Cortex of kidney (tissue), 1 donor: ENCODE measurements around the gene TJP1.
A peak's percentile ranks its signal among the peaks of the same experiment; 100 is the strongest.
"Not testable (repeated sequence)": the region's sequence is repeated elsewhere in the genome, so short reads cannot be mapped to it uniquely, and the experiment has no call there.

Experiments
- DNase-seq: peaks from one replicate; lab custom pipeline; 2025; lab: John Stamatoyannopoulos, UW

Gene TJP1

DNA sequence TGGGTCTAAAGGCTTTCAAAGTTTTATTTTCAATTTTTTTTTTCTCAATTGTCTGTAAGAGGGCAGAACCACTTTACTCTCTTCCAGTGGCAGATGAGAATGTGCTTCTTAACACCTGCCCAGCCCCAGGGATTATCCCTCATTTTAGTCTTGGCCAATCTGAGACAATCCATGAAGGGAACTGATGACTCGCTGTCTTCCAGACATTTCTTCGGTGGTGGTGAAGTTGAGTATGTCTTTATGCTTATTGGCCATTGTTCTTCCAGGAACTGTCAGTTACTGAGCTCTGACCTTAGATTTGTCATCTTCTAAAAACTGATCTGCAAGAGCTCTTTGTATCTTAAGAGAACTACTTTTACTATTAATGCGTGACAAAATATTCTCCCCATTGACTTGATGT lies 139.5 kb downstream of the TJP1 start:
- DNase-seq: no peak

GRCh38 chr15:29682361-29682760 lies 139.9 kb downstream of the TJP1 start:
- no peak for DNase-seq

DNA sequence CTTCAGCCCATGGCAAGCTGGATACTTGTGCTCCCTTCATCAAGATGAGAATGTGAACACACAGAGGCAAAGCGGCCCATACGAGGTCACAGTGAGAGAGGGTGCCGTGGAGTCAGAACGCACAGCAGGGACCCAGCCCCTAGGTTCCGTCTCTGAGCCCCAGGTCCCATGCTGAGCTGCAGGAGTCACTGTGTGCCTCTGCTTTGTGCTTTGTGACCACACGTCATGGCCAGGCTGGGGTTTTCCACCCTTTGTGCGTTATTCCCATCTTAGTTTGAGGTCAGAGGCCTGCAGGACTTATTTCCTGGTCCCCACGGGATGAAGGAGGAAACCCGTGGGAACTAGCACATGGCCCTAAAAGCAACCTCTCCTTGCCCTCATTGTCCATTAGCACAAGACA lies 140.3 kb downstream of the TJP1 start:
- no peak for DNase-seq

DNA sequence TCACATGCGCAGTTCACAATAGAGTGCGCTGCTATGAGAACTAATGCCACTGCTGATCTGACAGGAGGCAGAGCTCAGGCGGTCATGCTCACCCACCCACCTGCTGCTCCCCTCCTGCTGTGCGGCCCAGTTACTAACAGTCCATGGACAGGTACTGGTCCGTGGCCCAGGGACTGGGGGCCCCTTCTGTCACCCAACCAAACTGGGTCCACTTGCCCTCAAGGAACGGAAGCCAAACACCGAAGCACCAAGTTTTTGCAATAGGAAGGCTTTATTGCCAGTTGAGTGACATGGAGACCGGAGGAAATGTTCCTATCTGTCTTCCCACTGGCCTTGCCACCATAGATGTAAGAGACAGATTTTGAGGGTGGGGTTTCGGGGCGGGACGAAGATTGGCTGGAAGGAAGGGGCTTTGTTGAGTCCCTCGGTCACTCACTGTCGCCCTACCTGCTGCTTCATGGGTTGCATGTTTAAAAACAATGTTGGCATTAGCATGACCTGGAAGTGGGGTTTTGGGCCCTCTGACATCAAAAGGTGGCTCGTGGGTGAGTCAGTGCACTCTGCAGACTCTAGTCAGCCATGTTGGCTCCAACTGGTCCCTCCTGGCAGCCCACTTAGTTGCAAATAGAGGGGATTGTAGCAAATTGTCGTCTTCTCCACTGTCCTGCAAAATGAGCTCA lies 141.0 kb downstream of the TJP1 start:
- DNase-seq: no peak

GRCh38 chr15:29680465-29681165 lies 141.7 kb downstream of the TJP1 start:
- no peak for DNase-seq

DNA sequence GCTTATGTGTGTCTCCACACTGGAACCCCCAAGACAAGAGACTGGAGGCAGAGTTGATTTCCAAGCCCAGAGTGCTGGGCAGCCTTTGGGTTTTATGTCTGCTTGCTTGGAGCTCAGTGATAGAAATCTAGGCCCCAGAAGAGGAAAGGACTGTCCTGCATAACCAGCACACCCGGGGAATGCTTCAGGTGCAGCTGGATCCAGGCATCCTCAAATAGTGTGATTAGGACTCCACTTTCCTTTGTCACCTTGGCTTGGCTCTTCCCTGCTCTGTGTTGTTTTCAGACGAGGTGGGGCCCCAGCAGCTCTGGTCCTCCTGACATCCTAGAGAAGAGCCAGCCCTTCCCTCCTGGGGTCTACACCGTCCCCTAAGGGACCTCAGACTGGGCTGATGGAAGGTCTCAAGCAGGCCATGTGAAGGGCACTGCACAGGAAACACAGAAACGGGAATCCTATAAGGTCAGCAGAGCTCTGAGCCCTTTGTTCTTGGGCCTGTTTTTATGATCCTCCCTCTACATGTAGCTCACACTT lies 143.7 kb downstream of the TJP1 start:
- DNase-seq: no peak

- DNase-seq: no peak
Measured at GRCh38 chr15:29677871-29678461, 144.3 kb downstream of the TJP1 start.

- DNase-seq: no peak
Measured at GRCh38 chr15:29677455-29677854, 144.8 kb downstream of the TJP1 start.

GRCh38 chr15:29676961-29677402 lies 145.3 kb downstream of the TJP1 start:
- DNase-seq: no peak

GRCh38 chr15:29676374-29676960 lies 145.8 kb downstream of the TJP1 start:
- not testable (repeated sequence) for DNase-seq

DNA sequence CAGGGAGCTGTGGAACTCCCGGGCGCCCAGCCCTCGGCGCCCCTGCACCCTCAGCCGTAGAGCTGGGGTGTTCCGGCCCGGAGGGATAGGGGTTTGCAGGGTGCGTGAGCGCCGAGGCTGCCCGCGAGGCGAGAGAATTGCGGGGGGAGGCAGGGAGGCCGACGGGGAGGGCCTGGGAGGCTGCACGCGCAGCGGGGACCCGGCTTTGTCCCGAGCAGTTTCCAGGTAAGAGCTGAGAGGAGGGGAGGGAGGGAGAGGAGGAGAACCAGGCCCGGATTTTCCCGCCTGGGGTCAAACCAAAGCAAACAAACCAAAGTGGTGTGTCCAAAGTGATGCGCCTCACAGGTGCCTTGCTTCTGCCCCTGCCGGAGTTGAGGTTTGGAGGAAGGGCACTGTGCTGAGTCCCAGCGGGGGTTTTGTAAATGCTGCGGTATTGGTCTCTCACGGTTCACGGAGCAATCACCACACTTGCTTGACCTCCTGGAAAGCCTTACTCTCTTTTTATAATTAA lies 146.4 kb downstream of the TJP1 start:
- DNase-seq: no peak

DNA sequence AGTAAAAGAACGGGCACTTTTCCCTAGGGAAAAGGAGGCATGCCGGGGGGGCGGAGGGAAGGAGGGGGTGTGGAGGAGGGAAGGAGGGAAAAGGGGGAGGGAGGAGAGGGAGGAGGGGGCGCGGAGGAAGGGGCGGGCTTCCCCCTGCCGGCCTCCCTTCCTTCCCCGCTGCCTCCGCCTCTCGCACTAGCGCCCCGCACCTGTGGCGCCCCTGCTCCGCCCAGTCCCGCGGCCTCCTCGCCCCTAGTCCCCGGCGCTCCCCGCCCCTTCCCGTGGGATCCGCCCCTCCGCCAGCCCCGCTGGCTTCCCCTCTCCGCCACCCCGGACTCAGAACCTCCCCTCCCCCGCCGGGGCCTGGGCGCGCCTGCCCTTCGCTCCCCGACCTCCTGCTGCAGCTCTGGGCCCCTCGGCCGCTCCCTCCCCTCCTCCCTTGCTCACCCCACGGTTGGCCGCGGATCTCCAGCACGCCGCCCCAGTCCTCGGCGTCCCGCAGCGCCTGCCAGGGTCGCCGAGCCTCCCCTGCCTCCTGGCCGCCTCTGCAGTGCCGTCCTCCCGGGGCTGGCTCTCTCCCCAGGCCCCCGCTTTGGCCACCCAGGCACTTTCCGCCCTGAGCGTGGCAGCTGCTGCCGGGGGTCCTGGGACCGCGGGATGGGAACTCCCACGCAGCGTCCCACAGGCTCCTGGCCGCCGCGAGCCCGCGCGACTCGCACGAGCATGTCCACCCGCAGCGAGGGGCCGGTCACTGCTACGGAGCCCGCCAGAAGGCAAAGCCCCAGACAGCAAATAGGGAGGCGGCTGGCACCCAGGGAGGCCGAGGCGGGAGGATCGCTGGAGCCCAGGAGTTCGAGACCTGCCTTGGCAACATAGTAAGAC lies 147.4 kb downstream of the TJP1 start:
- peak; percentile 71 for DNase-seq

GRCh38 chr15:29672923-29673809 lies 149.1 kb downstream of the TJP1 start:
- DNase-seq: no peak

DNA sequence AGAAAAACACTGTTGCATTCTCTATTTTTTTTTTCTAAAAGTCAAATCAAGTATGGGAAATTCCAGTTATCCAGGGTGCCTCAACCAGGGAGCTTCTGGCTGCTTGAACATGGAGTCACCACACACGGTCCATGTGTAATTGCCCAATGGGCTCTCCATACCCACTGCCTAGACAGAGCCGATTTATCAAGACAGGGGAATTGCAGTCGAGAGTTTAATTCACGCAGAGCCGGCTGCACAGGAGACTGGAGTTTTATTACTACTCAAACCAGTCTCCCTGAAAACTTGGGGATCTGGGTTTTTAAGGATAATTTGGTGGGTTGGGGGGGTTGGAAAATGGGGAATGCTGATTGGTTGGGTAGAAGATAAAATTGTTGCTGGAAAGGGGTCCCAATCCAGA lies 149.8 kb downstream of the TJP1 start:
- DNase-seq: no peak

- DNase-seq: not testable (repeated sequence)
Measured at GRCh38 chr15:29672046-29672445, 150.2 kb downstream of the TJP1 start.

GRCh38 chr15:29670998-29671981 lies 151.0 kb downstream of the TJP1 start:
- DNase-seq: no peak

GRCh38 chr15:29670266-29670665 lies 152.0 kb downstream of the TJP1 start:
- no peak for DNase-seq

GRCh38 chr15:29669823-29670222 lies 152.4 kb downstream of the TJP1 start:
- no peak for DNase-seq

- no peak for DNase-seq
Measured at GRCh38 chr15:29668120-29668602, 154.1 kb downstream of the TJP1 start.
